Osteocyte (in vitro differentiated cells): ENCODE measurements around the gene SRSF6. TPM values are rescaled to one million over a fixed set of nuclear protein-coding genes. Genes with fewer than 3 reads are reported as not detected.
"Not testable (repeated sequence)": the region's sequence is repeated elsewhere in the genome, so short reads cannot be mapped to it uniquely, and the experiment has no call there.

ENCODE experiments used
- DNase-seq: peaks from one replicate; pipeline ENCODE4 v3.0.0; 2021; ENCODE audit warnings: mixed read lengths; ENCODE audit not compliant: unreplicated experiment; ENCODE audit errors: extremely low spot score
- H3K27ac Mint-ChIP-seq: one replicate; pipeline ENCODE4 v1.8.0; 2021; ENCODE audit warnings: mild to moderate bottlenecking, mixed read lengths; ENCODE audit not compliant: unreplicated experiment
- H3K27me3 Mint-ChIP-seq: one replicate; pipeline ENCODE4 v1.8.0; 2021; ENCODE audit warnings: mixed read lengths; ENCODE audit not compliant: unreplicated experiment
- H3K36me3 Mint-ChIP-seq: one replicate; pipeline ENCODE4 v1.8.0; 2021; ENCODE audit warnings: mixed read lengths; ENCODE audit not compliant: unreplicated experiment
- H3K4me1 Mint-ChIP-seq: one replicate; pipeline ENCODE4 v1.8.0; 2021; ENCODE audit warnings: mixed read lengths; ENCODE audit not compliant: unreplicated experiment
- H3K4me3 Mint-ChIP-seq: one replicate; pipeline ENCODE4 v1.8.0; 2021; ENCODE audit warnings: mild to moderate bottlenecking, moderate library complexity, mixed read lengths; ENCODE audit not compliant: unreplicated experiment
- H3K9me3 Mint-ChIP-seq: one replicate; pipeline ENCODE4 v1.8.0; 2021; ENCODE audit warnings: mixed read lengths; ENCODE audit not compliant: unreplicated experiment
- total RNA-seq: library from RNA; stranded (reverse); gene quantifications from 2 replicates; pipeline ENCODE4 v1.2.1, GENCODE V29; 2021
- TF ChIP-seq, protein P1 (sequence below): fragments of 200-600 bp; sonication (generic); IDR thresholded peaks from 2 replicates; pipeline ENCODE4 v1.5.0; 2021; ENCODE audit warnings: antibody characterized with exemption, mild to moderate bottlenecking, moderate library complexity

The SRSF6 gene
- total RNA-seq, 1 donor from 2014 or later = 200 TPM

DNA sequence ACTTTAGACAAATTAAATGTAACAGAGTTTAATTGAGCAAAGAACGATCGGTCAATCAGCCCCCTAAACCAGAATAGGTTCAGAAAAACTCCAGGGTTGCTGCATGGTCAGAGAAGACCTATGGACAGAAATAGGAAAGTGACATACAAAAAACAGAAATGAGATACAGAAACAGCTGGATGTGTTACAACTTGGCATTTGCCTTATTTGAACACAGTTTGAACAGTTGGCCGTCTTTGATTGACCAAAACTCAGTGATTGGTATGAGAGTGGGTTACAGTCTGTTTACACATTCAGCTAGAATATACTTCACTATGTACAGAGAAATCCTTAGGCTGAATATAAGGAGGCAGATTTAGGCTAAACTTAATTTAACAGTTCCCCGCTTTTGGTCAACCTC, 19.9 kb downstream of the SRSF6 start:
- Mint-ChIP-seq H3K27me3 (peaks cover 24% of the 10 kb centered on the region), H3K27ac (no peak overlapping the region), H3K36me3 (no peaks in the 10 kb centered on the region), H3K4me1 (no peaks in the 10 kb centered on the region), H3K9me3 (no peaks in the 10 kb centered on the region), H3K4me3 (no peak overlapping the region)
- TF ChIP-seq, protein P1, sequence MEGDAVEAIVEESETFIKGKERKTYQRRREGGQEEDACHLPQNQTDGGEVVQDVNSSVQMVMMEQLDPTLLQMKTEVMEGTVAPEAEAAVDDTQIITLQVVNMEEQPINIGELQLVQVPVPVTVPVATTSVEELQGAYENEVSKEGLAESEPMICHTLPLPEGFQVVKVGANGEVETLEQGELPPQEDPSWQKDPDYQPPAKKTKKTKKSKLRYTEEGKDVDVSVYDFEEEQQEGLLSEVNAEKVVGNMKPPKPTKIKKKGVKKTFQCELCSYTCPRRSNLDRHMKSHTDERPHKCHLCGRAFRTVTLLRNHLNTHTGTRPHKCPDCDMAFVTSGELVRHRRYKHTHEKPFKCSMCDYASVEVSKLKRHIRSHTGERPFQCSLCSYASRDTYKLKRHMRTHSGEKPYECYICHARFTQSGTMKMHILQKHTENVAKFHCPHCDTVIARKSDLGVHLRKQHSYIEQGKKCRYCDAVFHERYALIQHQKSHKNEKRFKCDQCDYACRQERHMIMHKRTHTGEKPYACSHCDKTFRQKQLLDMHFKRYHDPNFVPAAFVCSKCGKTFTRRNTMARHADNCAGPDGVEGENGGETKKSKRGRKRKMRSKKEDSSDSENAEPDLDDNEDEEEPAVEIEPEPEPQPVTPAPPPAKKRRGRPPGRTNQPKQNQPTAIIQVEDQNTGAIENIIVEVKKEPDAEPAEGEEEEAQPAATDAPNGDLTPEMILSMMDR = no peak
- DNase-seq = no peak

DNA sequence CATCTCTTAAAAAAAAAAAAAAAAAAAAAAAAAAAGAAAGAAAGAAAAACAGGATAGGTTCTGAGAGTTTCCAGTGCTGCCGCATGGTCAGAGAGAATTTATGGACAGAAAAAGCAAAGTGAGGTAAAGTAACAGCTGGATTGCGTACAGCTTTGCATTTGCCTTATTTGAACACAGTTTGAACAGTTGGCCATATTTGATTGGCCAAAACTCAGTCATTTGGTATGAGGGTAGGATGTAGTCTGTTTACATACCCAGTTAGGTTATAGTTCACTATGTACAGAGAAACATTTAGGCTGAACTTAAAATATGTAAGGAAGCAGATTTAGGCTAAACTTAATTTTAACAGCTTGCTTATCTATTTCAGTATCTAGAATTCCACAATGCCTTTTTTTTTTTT, 32.3 kb downstream of the SRSF6 start:
- TF ChIP-seq, protein P1 = no peak
- H3K4me1 Mint-ChIP-seq = peaks cover 6% of the 10 kb centered on the region
- no peaks in the 10 kb centered on the region for H3K36me3 Mint-ChIP-seq
- H3K9me3 Mint-ChIP-seq = no peaks in the 10 kb centered on the region
- H3K27ac Mint-ChIP-seq = no peak overlapping the region
- H3K4me3 Mint-ChIP-seq = no peak overlapping the region
- DNase-seq = no peak
- H3K27me3 Mint-ChIP-seq = peaks cover 17% of the 10 kb centered on the region

DNA sequence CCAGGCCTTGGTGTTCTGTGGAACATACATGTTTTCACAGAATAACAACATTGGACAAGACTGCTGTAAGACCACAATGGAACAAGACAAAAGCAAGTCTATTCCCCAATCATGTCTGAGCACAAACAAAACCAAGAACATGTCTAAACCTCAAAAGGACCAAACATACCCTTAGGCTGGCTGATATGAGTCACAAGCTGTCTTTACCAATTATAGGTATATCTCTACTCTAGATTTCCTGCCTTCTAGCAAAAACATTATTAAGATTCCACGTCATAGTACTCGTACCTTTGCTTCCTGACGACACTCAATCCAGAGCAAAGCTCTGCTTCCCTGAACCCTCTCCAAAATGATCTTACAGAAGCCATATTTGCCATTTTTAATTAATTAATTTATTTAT, 34.4 kb downstream of the SRSF6 start:
- TF ChIP-seq, protein P1 = no peak
- peaks cover 6% of the 10 kb centered on the region for H3K4me1 Mint-ChIP-seq
- H3K27ac Mint-ChIP-seq = no peak overlapping the region
- DNase-seq = no peak
- no peaks in the 10 kb centered on the region for H3K9me3 Mint-ChIP-seq
- H3K4me3 Mint-ChIP-seq = no peak overlapping the region
- H3K27me3 Mint-ChIP-seq = peaks cover 11% of the 10 kb centered on the region
- no peaks in the 10 kb centered on the region for H3K36me3 Mint-ChIP-seq

DNA sequence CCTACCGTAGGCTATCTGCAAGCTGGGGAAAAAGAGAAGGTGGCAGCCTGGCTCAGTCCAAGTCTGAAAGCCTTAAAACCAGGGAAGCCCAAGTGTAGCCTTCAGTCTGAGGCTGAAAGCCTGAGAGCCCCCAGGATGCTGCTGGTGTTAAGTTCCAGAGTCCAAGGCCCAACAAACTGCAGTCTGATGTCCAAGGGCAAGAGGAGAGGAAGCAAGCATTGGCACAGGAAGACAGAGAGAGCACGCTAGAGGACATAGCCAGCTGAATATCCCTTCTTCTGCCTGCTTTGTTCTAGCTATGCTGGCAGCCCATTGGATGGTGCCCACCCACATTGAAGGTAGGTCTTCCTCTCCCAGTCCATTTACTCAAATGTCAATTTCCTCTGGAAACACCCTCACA, 37.7 kb downstream of the SRSF6 start:
- DNase-seq = no peak
- no peak overlapping the region for H3K27ac Mint-ChIP-seq
- peaks cover 6% of the 10 kb centered on the region for H3K4me1 Mint-ChIP-seq
- TF ChIP-seq, protein P1 = no peak
- H3K27me3 Mint-ChIP-seq = peaks cover 2% of the 10 kb centered on the region
- peaks cover 3% of the 10 kb centered on the region for H3K9me3 Mint-ChIP-seq
- H3K36me3 Mint-ChIP-seq = no peaks in the 10 kb centered on the region
- no peak overlapping the region for H3K4me3 Mint-ChIP-seq

DNA sequence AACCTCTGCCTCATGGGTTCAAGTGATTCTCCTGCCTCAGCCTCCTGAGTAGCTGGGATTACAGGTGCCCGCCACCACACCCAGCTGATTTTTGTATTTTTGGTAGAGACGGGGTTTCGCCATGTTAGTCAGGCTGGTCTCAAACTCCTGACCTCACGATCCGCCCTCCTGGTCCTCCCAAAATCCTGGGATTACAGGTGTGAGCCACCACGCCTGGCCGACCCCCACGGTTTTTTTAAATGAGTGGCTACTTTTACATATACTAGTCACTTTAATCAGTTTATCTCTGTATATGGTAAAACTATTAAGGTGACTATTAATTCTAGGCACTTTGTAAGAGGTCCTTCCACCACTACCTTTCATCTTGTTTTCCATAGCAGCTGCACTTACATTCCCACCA, 44.3 kb downstream of the SRSF6 start:
- peaks cover 31% of the 10 kb centered on the region for H3K27me3 Mint-ChIP-seq
- H3K4me3 Mint-ChIP-seq, H3K36me3 Mint-ChIP-seq, DNase-seq, H3K9me3 Mint-ChIP-seq, H3K4me1 Mint-ChIP-seq, H3K27ac Mint-ChIP-seq: not testable (repeated sequence)

DNA sequence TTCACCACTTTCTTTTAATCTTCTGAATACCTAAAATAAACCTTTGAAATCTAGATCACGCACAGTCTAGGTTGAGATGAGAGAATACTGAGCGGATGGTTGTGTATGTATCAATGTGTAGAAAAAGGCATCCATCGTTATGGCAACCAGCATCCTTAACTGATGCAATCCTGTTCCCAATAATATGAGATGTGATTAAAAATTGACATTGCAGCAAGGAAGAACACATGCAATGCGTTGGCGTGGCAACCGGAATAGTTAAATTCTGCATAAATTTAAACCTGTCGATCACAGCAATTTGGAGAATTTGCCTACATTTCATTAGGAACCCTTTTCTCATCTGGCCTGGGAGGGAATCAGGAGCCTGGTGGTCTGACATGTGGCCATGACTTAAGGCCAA, 48.5 kb downstream of the SRSF6 start:
- no peak overlapping the region for H3K27ac Mint-ChIP-seq
- no peaks in the 10 kb centered on the region for H3K36me3 Mint-ChIP-seq
- peaks cover 31% of the 10 kb centered on the region for H3K27me3 Mint-ChIP-seq
- peak overlapping the region; percentile 16 for H3K4me3 Mint-ChIP-seq
- H3K4me1 Mint-ChIP-seq = no peaks in the 10 kb centered on the region
- H3K9me3 Mint-ChIP-seq = no peaks in the 10 kb centered on the region
- no peak for DNase-seq
- TF ChIP-seq, protein P1 = no peak
